Epithelial cell of esophagus (primary cell): ENCODE results near the gene TACC2.
A peak's percentile ranks its signal among the peaks of the same experiment; 100 is the strongest.

ENCODE experiments used
- DNase-seq: peaks from one replicate; pipeline ENCODE4 v3.0.0; 2010; ENCODE audit warnings: low read depth
- H3K4me3 ChIP-seq: 2 replicates; pipeline ENCODE4 v1.5.1; 2011; ENCODE audit warnings: mild to moderate bottlenecking, low read length, control low read depth
- TF ChIP-seq, protein P1 (sequence below): IDR thresholded peaks from 2 replicates; pipeline ENCODE4 v1.5.1; 2011; ENCODE audit warnings: low read depth, mild to moderate bottlenecking, low read length, control low read depth, inconsistent platforms; ENCODE audit not compliant: insufficient read depth; ENCODE audit errors: missing control alignments

The TACC2 gene, protein sequence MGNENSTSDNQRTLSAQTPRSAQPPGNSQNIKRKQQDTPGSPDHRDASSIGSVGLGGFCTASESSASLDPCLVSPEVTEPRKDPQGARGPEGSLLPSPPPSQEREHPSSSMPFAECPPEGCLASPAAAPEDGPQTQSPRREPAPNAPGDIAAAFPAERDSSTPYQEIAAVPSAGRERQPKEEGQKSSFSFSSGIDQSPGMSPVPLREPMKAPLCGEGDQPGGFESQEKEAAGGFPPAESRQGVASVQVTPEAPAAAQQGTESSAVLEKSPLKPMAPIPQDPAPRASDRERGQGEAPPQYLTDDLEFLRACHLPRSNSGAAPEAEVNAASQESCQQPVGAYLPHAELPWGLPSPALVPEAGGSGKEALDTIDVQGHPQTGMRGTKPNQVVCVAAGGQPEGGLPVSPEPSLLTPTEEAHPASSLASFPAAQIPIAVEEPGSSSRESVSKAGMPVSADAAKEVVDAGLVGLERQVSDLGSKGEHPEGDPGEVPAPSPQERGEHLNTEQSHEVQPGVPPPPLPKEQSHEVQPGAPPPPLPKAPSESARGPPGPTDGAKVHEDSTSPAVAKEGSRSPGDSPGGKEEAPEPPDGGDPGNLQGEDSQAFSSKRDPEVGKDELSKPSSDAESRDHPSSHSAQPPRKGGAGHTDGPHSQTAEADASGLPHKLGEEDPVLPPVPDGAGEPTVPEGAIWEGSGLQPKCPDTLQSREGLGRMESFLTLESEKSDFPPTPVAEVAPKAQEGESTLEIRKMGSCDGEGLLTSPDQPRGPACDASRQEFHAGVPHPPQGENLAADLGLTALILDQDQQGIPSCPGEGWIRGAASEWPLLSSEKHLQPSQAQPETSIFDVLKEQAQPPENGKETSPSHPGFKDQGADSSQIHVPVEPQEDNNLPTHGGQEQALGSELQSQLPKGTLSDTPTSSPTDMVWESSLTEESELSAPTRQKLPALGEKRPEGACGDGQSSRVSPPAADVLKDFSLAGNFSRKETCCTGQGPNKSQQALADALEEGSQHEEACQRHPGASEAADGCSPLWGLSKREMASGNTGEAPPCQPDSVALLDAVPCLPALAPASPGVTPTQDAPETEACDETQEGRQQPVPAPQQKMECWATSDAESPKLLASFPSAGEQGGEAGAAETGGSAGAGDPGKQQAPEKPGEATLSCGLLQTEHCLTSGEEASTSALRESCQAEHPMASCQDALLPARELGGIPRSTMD (N-terminal part only)

DNA sequence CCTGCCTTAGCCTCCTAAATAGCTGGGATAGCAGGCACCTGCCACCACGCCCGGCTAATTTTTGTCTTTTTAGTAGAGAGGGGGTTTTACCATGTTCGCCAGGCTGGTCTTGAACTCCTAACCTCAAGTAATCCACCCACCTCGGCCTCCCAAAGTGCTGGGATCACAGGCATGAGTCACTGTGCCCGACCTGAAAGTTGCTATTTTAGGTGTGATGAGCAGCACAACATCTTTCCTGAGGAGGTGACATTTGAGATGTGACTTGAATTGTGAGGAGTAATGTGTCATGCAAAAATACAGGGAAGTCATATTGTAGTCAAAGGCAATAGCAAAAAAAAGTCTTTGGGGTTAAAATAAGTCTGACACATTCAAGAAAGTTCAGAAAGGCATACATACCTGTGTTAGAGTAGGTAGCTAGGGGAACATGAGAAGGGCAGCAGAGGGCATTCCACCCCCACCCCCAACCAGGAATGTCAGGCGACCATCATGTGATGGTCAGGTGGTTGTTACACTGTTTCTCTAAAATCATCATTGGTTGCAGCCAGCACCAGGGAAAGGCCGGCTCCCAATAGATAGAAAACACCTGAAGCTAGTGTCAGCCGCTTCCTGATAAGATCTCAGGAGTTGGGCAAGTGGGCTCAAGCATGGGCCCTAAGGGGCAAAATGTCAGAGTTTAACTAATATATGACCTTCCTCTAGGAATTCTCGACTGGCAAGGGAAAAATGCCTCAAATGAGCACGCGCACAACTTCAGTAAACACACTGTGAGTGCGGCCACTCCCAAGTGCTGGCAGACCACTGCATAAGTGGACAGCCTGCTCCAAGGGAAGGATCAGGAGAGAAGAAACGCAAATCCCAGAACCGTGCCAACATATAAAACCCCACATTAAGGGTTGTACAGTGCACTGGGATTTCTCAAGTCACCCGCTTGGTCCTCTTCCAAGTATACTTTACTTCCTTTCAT, at the start of gene TACC2:
Gene TACC2 (plus strand): TSS at position 803 of the 964 bp plus-strand sequence. CDS start 32,819 bp downstream, outside the sequence.
- peak; percentile 28 for DNase-seq

DNA sequence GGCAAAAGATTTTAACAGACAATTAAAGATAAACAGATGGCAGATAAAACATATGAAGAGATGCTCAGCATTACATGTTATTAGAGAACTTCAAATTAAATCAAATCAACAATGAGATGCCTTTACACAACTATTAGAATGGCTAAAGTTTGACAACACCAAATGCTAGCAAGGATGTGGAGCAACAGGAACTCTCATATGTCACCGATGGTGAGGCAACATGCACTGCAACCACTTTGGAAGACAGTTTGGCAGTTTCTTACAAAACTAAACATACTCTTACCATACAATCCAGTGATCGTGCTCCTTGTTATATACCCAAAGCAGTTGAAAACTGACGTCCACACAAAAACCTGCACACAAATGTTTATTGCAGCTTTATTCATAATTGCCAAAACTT, 47.4 kb upstream of the TACC2 start:
- no peak for DNase-seq
- TF ChIP-seq, protein P1, sequence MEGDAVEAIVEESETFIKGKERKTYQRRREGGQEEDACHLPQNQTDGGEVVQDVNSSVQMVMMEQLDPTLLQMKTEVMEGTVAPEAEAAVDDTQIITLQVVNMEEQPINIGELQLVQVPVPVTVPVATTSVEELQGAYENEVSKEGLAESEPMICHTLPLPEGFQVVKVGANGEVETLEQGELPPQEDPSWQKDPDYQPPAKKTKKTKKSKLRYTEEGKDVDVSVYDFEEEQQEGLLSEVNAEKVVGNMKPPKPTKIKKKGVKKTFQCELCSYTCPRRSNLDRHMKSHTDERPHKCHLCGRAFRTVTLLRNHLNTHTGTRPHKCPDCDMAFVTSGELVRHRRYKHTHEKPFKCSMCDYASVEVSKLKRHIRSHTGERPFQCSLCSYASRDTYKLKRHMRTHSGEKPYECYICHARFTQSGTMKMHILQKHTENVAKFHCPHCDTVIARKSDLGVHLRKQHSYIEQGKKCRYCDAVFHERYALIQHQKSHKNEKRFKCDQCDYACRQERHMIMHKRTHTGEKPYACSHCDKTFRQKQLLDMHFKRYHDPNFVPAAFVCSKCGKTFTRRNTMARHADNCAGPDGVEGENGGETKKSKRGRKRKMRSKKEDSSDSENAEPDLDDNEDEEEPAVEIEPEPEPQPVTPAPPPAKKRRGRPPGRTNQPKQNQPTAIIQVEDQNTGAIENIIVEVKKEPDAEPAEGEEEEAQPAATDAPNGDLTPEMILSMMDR: no peak
- no peak overlapping the region for H3K4me3 ChIP-seq

More for the DNA sequence above, at the start of gene TACC2:
- TF ChIP-seq, protein P1: no peak
- no peak within 1 kb of the TSS for H3K4me3 ChIP-seq

DNA sequence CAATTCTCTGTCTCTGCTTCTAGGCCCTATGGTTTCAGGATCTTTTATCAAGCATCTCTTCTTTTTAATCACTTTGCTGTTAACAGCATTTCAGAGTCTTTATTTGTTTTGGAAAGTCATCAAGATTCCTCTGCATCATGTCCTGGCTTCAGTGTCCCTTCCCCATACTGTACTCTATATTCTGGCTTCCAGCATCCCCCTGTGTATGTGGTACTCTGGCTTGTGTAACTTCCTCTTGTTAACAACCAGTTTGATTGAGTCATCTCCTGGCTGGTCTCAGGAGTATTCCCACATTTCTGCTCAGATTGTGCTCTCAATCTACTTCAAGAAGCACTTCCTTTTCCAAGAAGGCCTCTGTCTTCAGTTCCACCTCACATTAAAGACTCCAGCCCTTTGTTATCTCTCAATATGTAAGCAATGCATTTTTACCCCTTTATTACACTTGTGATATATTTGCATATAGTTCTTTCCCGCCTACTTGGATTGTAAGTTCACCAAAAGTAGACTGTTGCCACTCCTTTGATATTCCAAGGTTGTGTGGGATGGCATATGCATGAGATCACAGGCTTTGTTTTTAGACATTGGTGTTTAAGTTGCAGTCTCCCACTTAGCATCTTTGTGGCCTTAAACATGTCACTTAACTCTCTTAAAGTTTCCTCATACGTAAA, 46.1 kb upstream of the TACC2 start:
- no peak overlapping the region for H3K4me3 ChIP-seq
- peak; percentile 61 for DNase-seq
- TF ChIP-seq, protein P1: no peak

DNA sequence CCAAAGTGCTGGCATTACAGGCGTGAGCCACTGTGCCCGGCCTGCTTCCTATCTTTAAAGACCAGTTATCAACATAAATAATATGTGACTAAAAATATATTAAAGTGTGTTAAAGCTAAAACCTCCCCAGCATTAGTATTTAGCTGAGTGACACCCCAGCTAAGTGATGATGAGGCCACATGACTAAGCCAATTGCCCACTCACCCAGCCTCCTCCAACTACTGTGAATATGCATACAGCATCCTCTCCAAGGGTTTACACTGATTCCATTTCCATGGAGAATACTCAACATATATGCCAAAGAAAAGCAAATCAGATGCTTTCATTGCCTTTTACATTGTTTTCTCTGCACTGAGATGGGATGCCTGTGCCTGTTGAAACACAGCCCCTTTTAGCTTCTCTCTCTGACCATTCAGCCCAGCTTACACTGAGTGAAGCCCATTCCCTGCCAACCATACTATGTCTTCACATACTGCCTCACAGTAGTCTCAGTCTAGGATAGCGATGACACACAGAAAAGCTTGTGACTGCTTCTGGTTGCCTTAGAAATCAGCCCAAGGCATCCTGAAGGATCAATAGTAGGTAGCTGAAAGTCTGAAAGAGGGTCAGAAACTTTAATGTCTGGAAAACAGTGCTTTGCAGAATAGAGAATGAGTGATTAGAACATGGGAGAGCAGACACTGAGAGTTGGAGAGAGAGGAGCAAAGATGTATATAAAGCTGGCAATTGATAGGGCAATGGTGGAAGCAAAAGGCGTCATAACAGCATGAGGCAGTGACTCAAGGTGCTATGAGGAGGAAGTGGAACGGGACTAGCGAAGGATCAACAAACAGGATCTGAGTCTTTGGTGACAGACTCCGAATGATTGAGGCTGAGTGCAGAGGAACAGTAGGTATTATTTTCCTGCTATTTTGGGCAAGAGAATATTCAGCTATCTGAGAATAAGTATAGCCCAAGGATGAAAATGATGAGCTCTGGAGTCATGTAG, 41.3 kb upstream of the TACC2 start:
- TF ChIP-seq, protein P1: no peak
- peak; percentile 66 for DNase-seq
- no peak overlapping the region for H3K4me3 ChIP-seq

- no peak overlapping the region for H3K4me3 ChIP-seq
- no peak for DNase-seq
- TF ChIP-seq, protein P1: no peak
Observed at GRCh38 chr10:121949049-121949448, 39.9 kb upstream of the TACC2 start.
